Measurements from ENCODE around the gene PKHD1. TPM values are rescaled to one million over a fixed set of nuclear protein-coding genes. Genes with fewer than 3 reads are reported as not detected.

PKHD1 gene
- total RNA-seq, 1 experiment from 2014 or later, result 0.09 TPM

- H3K27ac Mint-ChIP-seq, result no peak overlapping the region
- Histone ChIP-seq H4K20me1 (ENCODE audit: control insufficient read depth, insufficient read depth, insufficient read length) (no peaks in the 10 kb centered on the region), H3T11ph (ENCODE audit: low read length) (no peak overlapping the region), H3K56ac (ENCODE audit: insufficient read length, low read depth, low read length) (no peak overlapping the region), H3K9ac (ENCODE audit: extremely low read depth, insufficient read length, low read length) (no peak overlapping the region), H3K4me2 (ENCODE audit: insufficient read depth, insufficient read length, low read length) (no peak overlapping the region), H2BK120ac (ENCODE audit: low read depth, low read length, poor library complexity, severe bottlenecking) (no peak overlapping the region), H4K91ac (ENCODE audit: insufficient read length, low read depth, low read length) (no peak overlapping the region), H3K27me3 (ENCODE audit: insufficient read depth, low read length) (no peaks in the 10 kb centered on the region), H3K23ac (ENCODE audit: insufficient read length, low read depth, low read length) (no peak overlapping the region), H2BK15ac (ENCODE audit: low read depth, low read length) (no peak overlapping the region), H3K4me1 (ENCODE audit: insufficient read depth, low read length) (no peaks in the 10 kb centered on the region), H3K79me2 (ENCODE audit: insufficient read depth, low read length) (no peaks in the 10 kb centered on the region), H4K5ac (ENCODE audit: insufficient read length, low read depth, low read length) (no peak overlapping the region), H3K14ac (ENCODE audit: insufficient read depth, low read length) (no peak overlapping the region), H3K27ac (ENCODE audit: insufficient read length, low read depth, low read length) (no peak overlapping the region), H2AFZ (ENCODE audit: low read length) (no peak overlapping the region), H3K23me2 (ENCODE audit: insufficient read length, low read depth, low read length, poor library complexity, severe bottlenecking) (no peaks in the 10 kb centered on the region), H3K4ac (ENCODE audit: low read depth, low read length) (no peak overlapping the region), H3K18ac (ENCODE audit: insufficient read length, low read depth, low read length) (no peak overlapping the region), H2AK5ac (ENCODE audit: insufficient read length, low read length) (no peak overlapping the region), H3K9me3 (ENCODE audit: control insufficient read depth, low read depth, low read length) (no peaks in the 10 kb centered on the region), H3K79me1 (ENCODE audit: insufficient read depth, low read depth, low read length, poor library complexity, severe bottlenecking) (no peaks in the 10 kb centered on the region), H4K8ac (replicated peaks; ENCODE audit: insufficient read length, low read depth, low read length) (no peak overlapping the region), H2BK5ac (ENCODE audit: insufficient read length, low read length) (no peak overlapping the region), H2BK20ac (ENCODE audit: low read depth, low read length, poor library complexity, severe bottlenecking) (no peak overlapping the region), H2BK12ac (ENCODE audit: insufficient read length, low read depth, low read length) (no peak overlapping the region)
- WGBS (ENCODE audit: extremely low coverage, insufficient read length, low lambda C conversion rate), result no CpG with 5 or more reads among the region's 4 CpGs
- no peak overlapping the region for H3K4me3 Mint-ChIP-seq
- H3K9me3 Mint-ChIP-seq, result no peaks in the 10 kb centered on the region; a peak in 1 of 5 replicates
- H3K27me3 Mint-ChIP-seq (ENCODE audit: low read depth), result peaks cover 1% of the 10 kb centered on the region; the same call in 1 of the 2 replicates
- no peak for DNase-seq
- TF ChIP-seq CTCF (conservative IDR thresholded peaks at IDR 0.05), result no peak
- no peaks in the 10 kb centered on the region for H3K36me3 Mint-ChIP-seq (ENCODE audit: insufficient read depth in 1 of 3, low read depth in 3 of 3)
- peaks cover 10 to 13% of the 10 kb centered on the region in 2 experiments for H3K4me1 Mint-ChIP-seq
These were observed 74.8 kb downstream of the PKHD1 start for GRCh38 chr6:52012582-52012981.
